GM12892 (cell line): ENCODE data around the gene FOXO6.

Experiments used
- DNase-seq: peaks from one replicate; pipeline ENCODE4 v3.0.0; 2011; ENCODE audit not compliant: insufficient read length
- FAIRE-seq: peaks from 2 replicates; lab custom pipeline; 2011; peaks lifted over from hg19 to GRCh38; lab: Jason Lieb, UNC
- POLR2A ChIP-seq: IDR thresholded peaks from 2 replicates; pipeline ENCODE4 v1.6.1; 2011; ENCODE audit warnings: low read depth, low read length, control low read depth
- POLR2AphosphoS5 ChIP-seq: IDR thresholded peaks from 2 replicates; pipeline ENCODE4 v1.6.1; 2011; ENCODE audit warnings: low read depth, low read length, control low read depth
- TAF1 ChIP-seq: IDR thresholded peaks from 2 replicates; pipeline ENCODE4 v1.6.1; 2011; ENCODE audit warnings: low read depth, mild to moderate bottlenecking, control low read depth, low read length, borderline replicate concordance

FOXO6 gene

GRCh38 chr1:41320895-41321676, 40.1 kb upstream of the FOXO6 start:
- DNase-seq (no peak), FAIRE-seq (no peak)
- TF ChIP-seq TAF1 (no peak), POLR2AphosphoS5 (no peak), POLR2A (no peak)

GRCh38 chr1:41322101-41322661, 39.1 kb upstream of the FOXO6 start:
- no peak for TF ChIP-seq POLR2A
- TF ChIP-seq TAF1: no peak
- TF ChIP-seq POLR2AphosphoS5: no peak
- no peak for DNase-seq
- FAIRE-seq: no peak

GRCh38 chr1:41322835-41323234, 38.4 kb upstream of the FOXO6 start:
- FAIRE-seq (no peak), DNase-seq (peak; percentile 48)
- TF ChIP-seq POLR2A (no peak), TAF1 (no peak), POLR2AphosphoS5 (no peak)

GRCh38 chr1:41323243-41323642, 38.0 kb upstream of the FOXO6 start:
- no peak for TF ChIP-seq POLR2A
- TF ChIP-seq POLR2AphosphoS5: no peak
- TF ChIP-seq TAF1: no peak
- no peak for FAIRE-seq
- DNase-seq: no peak

- FAIRE-seq (no peak), DNase-seq (no peak)
- TF ChIP-seq TAF1 (no peak), POLR2A (no peak), POLR2AphosphoS5 (no peak)
These were observed 35.4 kb upstream of the FOXO6 start for GRCh38 chr1:41325801-41326200.

- DNase-seq (no peak), FAIRE-seq (no peak)
- TF ChIP-seq POLR2AphosphoS5 (no peak), POLR2A (no peak), TAF1 (no peak)
These were observed 33.7 kb upstream of the FOXO6 start for GRCh38 chr1:41327383-41327999.

GRCh38 chr1:41328001-41328615, 33.1 kb upstream of the FOXO6 start:
- no peak for FAIRE-seq
- no peak for TF ChIP-seq TAF1
- TF ChIP-seq POLR2A: no peak
- no peak for TF ChIP-seq POLR2AphosphoS5
- DNase-seq: no peak

GRCh38 chr1:41328780-41329640, 32.2 kb upstream of the FOXO6 start:
- no peak for TF ChIP-seq POLR2AphosphoS5
- DNase-seq: no peak
- FAIRE-seq: peak; percentile 14

GRCh38 chr1:41329662-41330587, 31.3 kb upstream of the FOXO6 start:
- FAIRE-seq (no peak), DNase-seq (no peak)
- TF ChIP-seq TAF1 (no peak), POLR2AphosphoS5 (no peak), POLR2A (no peak)

GRCh38 chr1:41330588-41331545, 30.4 kb upstream of the FOXO6 start:
- FAIRE-seq: no peak
- no peak for DNase-seq
- no peak for TF ChIP-seq POLR2A
